Islet of Langerhans (tissue), 1 donor: ENCODE measurements around the gene NELL1.
"Not testable (repeated sequence)": the region's sequence is repeated elsewhere in the genome, so short reads cannot be mapped to it uniquely, and the experiment has no call there.

Source experiments
- FAIRE-seq: peaks from one replicate; lab custom pipeline; 2011; peaks lifted over from hg19 to GRCh38; lab: Jason Lieb, UNC

Gene NELL1

DNA sequence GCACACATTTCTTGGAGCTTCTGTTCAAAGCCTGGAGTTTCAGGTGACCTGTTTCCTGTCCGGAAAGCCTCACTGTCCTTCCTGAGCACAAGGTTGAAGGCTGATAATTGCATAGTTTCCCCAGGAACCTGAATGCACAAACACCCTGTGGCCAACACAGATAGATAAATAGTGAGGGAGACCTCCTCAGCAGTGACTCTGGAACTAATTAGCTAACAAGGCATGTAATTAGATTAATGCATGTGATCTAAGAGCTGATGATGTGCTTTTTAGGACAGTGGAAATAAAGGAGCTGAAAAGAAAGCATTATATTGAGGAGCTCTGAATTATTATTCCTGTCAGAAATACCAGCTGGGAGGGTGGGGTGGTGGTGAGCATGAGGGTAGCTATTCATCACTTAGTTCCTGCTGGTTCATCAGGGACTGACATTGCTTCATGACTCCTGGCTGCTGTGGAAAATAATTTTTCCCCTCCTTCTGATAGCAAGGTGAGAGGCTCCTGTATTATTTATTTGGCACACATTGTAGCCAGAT is 101.1 kb downstream of the NELL1 start:
- FAIRE-seq = no peak

DNA sequence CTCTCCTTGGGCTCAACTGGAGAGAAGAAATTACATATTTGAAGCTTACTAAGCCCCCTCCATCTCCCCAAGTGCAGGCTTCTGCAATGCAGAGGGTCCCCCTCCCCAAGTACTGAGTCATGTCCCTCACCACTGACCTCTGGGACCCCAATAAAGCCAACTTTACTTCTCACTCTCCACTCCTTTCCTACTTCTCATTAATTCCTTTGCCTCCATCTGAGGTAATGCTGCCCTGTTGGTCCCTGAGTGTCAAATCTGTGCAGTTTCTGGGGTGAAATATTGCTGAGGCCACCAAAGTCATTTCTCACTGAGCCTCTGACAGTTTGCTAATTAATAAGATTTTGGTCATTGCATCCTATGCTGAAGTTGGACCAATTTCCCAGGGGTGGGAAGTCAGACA is 101.6 kb downstream of the NELL1 start:
- FAIRE-seq = no peak

DNA sequence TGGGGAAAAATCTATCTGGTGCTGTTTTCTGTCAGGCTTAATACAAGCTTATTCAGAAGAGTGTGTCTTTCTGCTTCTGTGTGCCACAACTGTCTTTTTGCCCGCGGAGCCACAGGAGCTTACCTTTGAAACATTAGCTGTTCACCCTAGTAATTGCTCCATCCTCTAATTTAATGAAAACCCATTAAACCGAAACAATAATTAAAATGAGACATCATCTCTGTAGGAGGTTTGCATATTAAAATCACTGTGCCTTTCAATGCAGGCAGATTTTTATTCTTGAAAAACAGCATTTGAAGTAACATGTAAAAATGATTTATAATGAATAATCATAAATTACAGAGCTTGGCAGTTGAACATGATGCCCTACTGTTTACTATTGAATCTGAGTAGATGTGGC is 102.3 kb downstream of the NELL1 start:
- FAIRE-seq = no peak

GRCh38 chr11:20775331-20775730 is 105.9 kb downstream of the NELL1 start:
- no peak for FAIRE-seq

DNA sequence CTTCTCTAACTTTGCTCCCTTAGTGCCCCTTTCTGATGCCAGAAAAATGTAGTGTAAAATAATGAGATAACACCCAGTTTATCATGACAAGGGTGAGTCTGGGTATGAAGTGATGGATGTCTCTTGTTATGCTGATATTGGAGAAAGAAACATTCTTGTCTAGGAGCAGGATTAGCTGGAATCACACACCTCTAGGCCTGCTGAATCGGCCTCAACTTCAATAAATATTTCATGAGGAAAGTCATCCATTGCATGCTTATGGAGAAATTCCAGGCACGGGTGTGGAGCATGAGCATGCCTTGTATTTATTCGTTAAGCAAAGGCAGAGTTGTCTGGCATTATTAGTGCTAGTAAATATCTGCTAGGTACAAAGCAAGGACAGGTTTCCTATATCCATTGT is 113.4 kb downstream of the NELL1 start:
- no peak for FAIRE-seq

- no peak for FAIRE-seq
These were observed 113.8 kb downstream of the NELL1 start for GRCh38 chr11:20783220-20783619.

GRCh38 chr11:20790622-20791021 is 121.2 kb downstream of the NELL1 start:
- FAIRE-seq = no peak

GRCh38 chr11:20795005-20795404 is 125.6 kb downstream of the NELL1 start:
- no peak for FAIRE-seq

DNA sequence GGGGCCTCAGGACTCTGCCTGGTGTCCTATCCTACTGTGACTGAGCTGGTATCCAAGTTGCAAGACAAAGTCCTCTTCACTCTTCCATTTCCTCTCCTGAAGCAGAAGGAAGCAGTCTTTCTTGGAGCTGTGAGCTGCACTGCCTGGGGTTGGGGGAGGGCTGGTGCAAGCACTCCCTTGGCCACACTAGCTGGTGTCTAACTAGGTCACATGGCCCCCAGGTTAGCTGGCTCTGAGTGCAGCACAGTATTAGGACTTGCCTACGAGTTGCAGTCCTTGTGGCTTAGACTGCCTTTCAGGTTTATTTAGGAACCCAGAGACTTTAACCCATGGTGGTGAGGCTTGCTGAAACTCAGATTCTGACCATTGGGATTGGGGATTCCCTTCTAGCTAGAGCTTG is 138.9 kb downstream of the NELL1 start:
- FAIRE-seq = no peak

DNA sequence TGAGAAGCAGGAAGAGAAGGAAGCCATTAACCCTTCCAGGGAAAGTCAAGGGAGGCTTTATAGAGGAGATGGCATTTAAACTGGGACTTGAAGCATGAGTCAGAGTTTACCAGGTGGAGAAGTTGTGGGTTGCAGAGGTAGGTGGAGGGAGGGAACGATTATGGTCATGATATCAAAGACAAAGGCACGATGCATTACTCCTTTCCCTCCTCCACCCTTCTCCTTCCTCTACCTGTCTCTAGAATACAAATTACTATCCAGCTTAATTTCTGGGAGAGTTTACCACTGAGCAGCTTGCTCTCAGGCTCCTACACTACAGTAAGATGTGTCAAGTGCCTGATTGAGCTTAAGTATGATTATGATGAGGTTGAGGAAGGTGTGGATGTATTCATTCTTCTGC is 151.7 kb downstream of the NELL1 start:
- no peak for FAIRE-seq

DNA sequence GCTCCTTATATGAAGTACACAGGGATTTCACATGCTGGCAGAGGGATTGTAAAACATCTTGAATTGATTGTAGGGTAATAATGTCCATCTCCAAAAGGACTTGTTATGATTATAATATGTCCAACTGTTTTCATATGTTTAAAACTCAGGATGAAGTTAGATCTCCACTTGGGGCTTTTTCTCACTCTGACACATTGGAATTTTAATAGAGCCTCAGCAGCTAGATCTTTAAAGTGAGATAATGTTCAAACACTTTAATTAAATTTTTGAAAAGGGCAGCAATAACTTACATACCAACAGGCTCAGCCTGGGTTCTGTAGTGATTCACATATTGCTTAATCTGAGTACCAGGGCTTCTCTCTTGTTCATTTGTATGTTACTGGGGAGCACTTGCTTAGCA is 152.1 kb downstream of the NELL1 start:
- no peak for FAIRE-seq

DNA sequence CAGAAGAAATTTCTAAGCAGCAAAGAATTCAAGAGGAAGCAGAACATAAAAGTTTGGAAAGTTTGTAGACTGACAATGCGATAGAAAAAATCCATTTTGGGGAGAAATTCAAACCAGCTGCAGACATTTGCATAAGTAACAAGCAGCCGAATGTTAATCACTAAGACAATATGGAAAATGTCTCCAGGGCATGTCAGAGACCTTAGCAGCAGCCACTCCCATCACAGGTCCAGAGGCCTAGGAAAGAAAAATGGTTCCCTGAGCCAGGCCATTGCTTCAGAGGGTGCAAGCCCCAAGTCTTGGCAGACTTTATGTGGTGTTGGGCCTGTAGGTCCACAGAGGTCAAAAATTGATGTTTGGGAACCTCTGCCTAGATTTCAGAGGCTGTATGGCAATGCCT is 155.4 kb downstream of the NELL1 start:
- FAIRE-seq = no peak

DNA sequence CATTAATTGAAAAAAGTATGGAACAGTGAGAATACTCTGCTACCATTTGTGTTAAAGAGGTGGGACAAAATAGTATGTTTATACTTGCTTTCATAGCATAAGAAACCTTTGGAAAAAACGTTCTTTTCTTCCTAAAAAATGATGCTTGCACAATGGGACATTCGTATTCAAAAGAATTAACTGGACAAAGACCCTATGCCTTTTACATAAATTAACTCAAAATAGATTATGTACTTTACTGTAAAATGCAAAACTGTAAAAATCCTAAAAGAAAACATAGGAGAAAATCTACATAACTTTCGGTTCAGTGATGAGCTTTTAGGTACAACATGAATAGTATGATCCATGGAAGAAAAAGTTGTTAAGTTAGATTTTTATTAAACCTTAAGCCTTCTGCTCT is 166.2 kb downstream of the NELL1 start:
- FAIRE-seq = no peak

- FAIRE-seq = peak; percentile 24
These were observed 169.8 kb downstream of the NELL1 start for GRCh38 chr11:20839231-20839630.

DNA sequence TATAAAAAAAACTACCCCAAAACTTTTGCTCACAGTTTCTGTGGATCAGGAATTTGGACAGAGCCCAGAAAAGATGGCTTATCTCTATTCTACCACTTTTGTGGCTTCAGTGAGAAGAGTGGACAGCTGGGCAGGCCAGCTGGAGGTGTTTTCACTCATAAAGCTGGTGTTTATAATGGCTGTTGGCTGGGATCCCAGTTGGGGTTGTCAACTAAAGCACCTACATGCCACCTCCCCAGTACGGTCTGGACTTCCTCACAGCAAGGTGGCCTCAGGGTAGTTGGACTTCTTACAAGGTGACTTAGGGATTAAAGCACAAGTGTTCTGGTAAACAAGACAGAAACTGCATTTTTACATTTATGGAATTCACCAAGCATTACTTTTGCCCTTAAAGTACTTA is 171.0 kb downstream of the NELL1 start:
- FAIRE-seq = no peak

DNA sequence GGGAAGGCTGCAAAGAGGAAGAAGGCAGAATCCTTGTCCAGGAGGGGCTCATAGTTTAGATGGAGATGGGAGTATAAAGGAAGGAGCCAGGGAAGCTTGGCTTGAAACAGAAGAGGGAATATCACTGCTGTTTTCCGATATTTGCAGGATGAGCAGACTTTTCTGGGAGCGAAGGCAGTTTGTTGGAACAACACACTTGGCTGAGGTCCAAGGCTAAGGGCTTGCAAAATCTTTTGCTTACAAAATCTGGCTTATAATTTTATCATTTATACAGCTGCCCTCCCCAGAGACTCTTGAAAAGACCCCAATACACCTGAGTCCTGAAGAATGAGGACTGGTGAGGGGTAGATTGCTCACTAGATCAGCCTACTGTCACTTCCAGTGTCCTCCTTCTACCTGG is 174.8 kb downstream of the NELL1 start:
- no peak for FAIRE-seq

DNA sequence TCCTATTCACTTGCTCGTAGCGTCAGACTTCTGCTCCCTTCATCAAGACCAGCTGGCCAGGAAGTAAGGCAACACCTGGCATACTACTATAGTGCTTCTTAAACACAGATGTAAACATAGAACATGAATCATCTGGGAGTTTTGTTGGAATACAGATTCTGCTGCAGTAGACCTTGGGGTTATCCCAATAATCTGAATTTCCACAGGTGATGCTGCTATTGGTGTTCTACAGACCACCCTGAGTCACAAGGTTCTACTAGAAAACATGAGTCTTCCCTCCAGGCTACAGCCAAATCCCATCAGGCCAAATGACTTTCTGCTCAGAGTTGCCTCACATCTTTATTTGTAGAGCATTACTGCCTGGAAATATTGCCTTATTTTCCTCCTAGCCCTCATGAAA is 175.2 kb downstream of the NELL1 start:
- FAIRE-seq = no peak

- no peak for FAIRE-seq
These were observed 185.0 kb downstream of the NELL1 start for GRCh38 chr11:20854215-20854955.

GRCh38 chr11:20861322-20861721 is 191.9 kb downstream of the NELL1 start:
- no peak for FAIRE-seq

DNA sequence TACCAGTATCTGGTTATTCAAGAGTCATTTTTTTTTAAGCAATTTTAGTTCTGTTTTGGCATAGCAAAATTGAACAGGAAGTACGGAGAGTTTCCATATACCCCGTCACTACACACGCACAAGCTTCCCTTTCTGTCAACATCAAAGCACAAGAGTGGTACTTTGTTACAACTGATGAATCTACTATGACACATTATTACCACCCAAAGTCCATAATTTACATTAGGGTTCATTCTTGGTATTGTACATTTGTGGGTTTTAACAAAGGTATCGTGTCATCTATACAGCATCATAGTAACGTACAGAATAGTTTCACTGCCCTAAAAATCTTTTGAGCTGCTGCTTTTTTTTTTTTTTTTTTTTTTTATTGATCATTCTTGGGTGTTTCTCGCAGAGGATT is 192.9 kb downstream of the NELL1 start:
- not testable (repeated sequence) for FAIRE-seq

DNA sequence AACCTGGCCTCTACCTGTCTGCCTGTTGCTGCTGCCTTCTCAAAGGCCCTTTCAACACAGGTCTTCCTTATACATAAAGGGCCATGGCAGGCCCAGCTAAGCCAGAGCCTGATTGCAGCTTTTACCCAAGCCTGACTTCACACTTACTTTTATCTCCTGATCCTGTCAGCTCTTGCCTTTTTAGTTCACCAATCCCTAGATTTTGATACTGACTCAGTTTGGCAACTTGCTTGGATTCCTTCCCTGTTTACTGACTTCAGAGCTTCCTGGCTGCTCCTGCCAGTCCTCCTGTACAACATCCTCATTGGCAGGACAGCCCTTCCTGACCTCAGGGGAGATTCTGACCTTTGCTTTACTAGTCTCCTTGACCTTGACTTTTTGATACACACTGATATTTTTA is 195.2 kb downstream of the NELL1 start:
- FAIRE-seq = no peak

- FAIRE-seq = no peak
These were observed 195.8 kb downstream of the NELL1 start for GRCh38 chr11:20865161-20865560.

GRCh38 chr11:20869123-20869522 is 199.7 kb downstream of the NELL1 start:
- FAIRE-seq = no peak

GRCh38 chr11:20873054-20873453 is 203.7 kb downstream of the NELL1 start:
- FAIRE-seq = no peak

- no peak for FAIRE-seq
These were observed 205.0 kb downstream of the NELL1 start for GRCh38 chr11:20874358-20874757.
